Cardiac fibroblast (primary cell): ENCODE data around the gene CKM.

Source experiments
- DNase-seq, 2 donors: peaks; one replicate each; pipeline versions ENCODE4 v3.0.0 to v3.0.0-alpha.2; 2010; ENCODE audit warnings: low read depth in 2 of 2
- H3K4me3 ChIP-seq, 2 donors: replicated peaks in 1 of 2; 1 replicate in 1 of 2; 2 replicates in 1 of 2; pipeline ENCODE4 v1.5.1; 2011; ENCODE audit warnings: low read depth in 2 of 2, low read length in 2 of 2, mild to moderate bottlenecking in 2 of 2, moderate library complexity in 1 of 2
- CTCF ChIP-seq: IDR thresholded peaks from one replicate; pipeline ENCODE4 v1.5.1; 2011; ENCODE audit warnings: low read depth, mild to moderate bottlenecking, low read length, inconsistent platforms

The CKM gene

GRCh38 chr19:45267296-45267695 lies 55.4 kb downstream of the CKM start:
- H3K4me3 ChIP-seq = no peak overlapping the region
- TF ChIP-seq CTCF = no peak
- no peak for DNase-seq

- no peak for TF ChIP-seq CTCF
- no peak overlapping the region for H3K4me3 ChIP-seq
- no peak for DNase-seq
Measured at GRCh38 chr19:45265375-45265774, 57.3 kb downstream of the CKM start.

- no peak for DNase-seq
- no peak for TF ChIP-seq CTCF
- no peak overlapping the region for H3K4me3 ChIP-seq
Measured at GRCh38 chr19:45264781-45265317, 57.8 kb downstream of the CKM start.

- no peak for TF ChIP-seq CTCF
- DNase-seq = no peak
- H3K4me3 ChIP-seq = no peak overlapping the region
Measured at GRCh38 chr19:45263013-45263412, 59.7 kb downstream of the CKM start.

GRCh38 chr19:45262570-45262969 lies 60.1 kb downstream of the CKM start:
- no peak for DNase-seq
- no peak for TF ChIP-seq CTCF

DNA sequence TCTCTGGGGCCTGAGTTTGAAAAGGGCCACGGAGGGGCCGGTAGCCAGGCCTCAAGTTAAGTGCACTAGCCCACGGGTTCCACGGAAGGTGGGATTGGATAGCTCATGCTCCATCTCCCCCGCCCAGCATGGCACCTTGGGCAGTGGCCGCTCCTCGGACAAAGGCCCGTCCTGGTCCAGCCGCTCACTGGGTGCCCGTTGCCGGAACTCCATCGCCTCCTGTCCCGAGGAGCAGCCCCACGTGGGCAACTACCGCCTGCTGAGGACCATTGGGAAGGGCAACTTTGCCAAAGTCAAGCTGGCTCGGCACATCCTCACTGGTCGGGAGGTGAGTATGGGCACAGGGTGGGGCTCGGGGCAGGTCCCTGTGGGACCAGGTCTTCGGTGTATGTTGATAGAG lies 63.8 kb downstream of the CKM start:
- no peak overlapping the region for H3K4me3 ChIP-seq
- TF ChIP-seq CTCF = no peak

More at GRCh38 chr19:45262570-45262969, 60.1 kb downstream of the CKM start:
- H3K4me3 ChIP-seq = no peak overlapping the region

GRCh38 chr19:45256836-45257235 lies 65.8 kb downstream of the CKM start:
- H3K4me3 ChIP-seq = no peak overlapping the region
- TF ChIP-seq CTCF = no peak
- no peak for DNase-seq

More for the DNA sequence above, 63.8 kb downstream of the CKM start:
- no peak for DNase-seq
